Stimulated activated CD4-positive, alpha-beta T cell treated with anti-CD3 and anti-CD28 coated beads, Interleukin-4, amount 100 ng/mL, for 1 hour (primary cell): ENCODE results near the gene KCNAB2.

Experiments
- DNase-seq: peaks from one replicate; pipeline ENCODE4 v3.0.0-alpha.2; 2020

The KCNAB2 gene

GRCh38 chr1:6084781-6085495 lies 39.2 kb downstream of the KCNAB2 start:
- no peak for DNase-seq

- no peak for DNase-seq
These were observed 40.0 kb downstream of the KCNAB2 start for GRCh38 chr1:6085666-6086065.

DNA sequence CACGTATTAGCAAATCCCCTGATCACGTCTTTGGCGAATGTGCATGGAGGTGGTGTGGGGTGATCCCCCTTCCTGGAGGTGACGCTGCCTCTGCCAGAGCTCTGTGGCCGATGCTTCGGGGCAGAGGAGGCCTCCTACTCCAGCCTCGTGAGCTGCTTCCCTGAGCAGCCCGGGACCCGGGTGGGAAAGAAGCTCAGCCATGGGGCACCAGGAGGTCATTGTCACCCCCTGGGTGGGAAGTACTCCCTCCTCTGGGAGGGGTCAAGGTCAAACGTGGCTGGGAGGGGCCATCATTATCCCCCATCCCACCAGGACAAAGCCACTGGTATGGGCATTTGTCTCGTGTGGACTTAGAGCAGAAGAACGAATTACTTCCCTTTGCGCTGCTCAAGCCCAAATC lies 40.7 kb downstream of the KCNAB2 start:
- no peak for DNase-seq

GRCh38 chr1:6086762-6087376 lies 41.2 kb downstream of the KCNAB2 start:
- DNase-seq: no peak

DNA sequence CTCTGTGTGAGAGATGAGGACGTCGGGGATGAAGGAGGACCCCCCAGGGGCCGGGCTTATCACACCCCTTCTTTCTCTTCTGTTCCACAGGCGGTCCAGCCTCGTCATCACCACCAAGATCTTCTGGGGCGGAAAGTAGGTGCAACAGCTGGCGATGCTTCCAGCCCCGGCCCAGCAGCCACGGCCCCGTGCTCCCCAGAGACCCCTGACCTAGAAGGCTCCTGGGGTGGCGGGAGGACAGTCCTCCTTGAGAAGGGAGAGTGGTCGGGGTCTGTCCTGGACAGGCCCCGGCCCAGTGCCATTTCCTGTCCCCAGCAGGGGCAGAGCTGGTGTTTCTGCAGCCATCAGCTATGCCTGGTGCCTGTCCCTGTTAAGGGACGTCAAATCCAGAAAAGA lies 41.7 kb downstream of the KCNAB2 start:
- DNase-seq: no peak

GRCh38 chr1:6087958-6088357 lies 42.3 kb downstream of the KCNAB2 start:
- no peak for DNase-seq

DNA sequence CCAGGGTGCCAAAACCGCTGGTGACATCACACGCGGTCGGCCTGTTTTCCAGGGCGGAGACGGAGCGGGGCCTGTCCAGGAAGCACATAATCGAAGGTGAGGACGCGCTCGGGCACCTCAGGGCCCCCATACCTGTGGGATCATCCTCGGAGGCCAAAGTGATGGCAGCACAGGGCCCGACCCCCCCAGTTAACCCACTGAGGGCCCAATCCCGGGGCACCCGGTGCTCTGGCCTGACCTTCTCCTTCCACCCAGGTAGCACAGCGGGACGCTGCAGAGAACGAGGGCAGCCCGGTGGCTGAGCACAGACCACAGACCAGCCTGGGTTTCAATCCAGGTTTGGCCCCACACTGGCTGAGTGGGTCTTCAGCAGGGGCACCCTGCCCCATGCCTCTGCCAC lies 43.3 kb downstream of the KCNAB2 start:
- no peak for DNase-seq

DNA sequence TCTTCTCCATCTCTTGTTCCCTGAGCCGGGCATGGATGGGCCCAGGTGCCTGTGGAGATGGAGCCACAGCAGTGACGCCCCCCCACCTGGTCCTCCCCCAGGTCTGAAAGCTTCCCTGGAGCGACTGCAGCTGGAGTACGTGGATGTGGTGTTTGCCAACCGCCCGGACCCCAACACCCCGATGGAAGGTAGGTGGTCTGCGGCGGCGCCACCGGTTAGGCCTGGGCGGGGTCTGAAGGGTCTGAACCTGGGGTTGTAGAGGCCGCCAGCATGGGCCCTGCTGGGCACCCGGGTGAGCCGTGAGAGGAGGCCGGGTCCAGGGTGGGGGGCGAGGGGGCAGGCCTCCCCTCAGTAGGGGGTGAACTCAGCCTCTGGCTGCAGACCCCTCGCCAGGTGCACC lies 44.6 kb downstream of the KCNAB2 start:
- no peak for DNase-seq

DNA sequence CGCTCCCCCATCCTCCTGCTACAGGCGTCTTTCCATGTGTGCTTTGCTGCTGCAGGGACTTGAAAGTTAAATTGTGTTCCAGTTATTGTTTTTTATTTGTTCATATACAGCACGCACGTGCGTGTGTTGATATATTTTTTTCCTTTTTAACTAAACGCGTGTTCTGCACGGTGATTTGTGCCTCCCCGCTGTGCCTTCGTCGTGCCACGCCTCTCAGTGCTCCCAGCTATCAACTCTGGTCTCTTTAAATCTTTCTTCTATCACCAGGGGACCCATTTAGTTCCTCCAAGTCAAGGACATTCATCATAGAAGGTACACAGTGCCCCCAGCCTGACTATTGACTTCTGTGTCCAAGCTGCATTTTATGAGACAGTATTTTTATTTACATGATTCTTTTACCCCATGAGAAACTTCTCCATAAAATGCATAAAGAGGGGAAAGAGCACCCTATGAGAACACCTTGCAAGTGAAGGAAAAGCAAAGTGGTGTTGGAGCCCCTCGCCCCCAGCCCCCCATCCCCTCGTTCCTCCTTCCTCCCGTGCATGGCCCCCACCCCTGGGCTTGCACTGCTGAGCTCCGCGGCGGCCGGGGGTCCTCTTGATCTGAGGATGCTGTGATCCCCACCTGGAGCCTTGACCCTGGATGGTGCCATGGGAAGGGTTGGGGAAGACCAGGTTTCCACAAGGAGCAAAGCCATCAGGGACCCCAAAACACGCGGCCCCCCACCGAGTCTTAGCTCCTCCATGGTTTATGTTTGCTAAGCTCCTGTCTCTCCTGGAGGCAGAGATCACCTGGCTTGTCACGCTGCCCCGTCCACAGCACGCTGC lies 45.5 kb downstream of the KCNAB2 start:
- no peak for DNase-seq

- no peak for DNase-seq
These were observed 46.1 kb downstream of the KCNAB2 start for GRCh38 chr1:6091823-6092109.

DNA sequence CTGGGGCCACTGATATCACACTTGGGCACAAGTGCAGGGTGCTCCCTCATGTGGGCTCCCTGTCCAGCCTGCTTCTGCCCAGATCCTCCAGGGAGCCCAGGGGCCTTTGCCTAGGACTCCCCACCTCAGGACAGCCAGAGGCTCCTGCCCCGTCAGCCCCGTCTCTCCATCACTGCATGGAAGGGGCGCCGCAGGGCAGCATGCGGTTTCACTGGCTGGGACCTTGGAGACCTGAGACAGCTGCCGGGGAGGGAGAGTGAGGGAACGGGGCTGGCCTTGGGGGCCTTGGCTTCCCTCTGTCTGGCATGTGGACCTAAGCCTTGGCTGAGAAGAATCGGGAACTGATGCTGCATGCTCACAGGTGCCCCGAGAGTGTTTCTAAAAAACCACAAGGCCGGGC lies 46.5 kb downstream of the KCNAB2 start:
- no peak for DNase-seq

DNA sequence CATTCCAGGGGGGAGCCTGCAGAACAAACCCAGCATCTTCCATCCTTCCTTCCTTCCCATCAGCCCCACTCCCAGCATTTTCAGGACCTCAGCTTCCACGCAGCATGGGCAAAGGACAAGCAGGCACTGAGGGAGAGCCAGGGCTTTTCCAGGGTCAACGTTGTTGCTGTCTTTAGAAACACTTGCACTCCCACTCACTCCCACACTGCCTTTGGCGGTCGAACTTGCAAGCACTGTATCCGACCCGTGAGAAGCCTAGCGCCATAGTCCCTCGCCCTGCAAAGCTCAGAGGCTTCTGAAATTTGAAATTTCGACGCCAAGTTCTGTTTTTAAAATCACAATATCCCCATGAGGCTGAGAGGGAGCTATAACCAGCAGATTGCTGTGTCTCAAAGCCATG lies 47.4 kb downstream of the KCNAB2 start:
- DNase-seq: no peak

- no peak for DNase-seq
These were observed 47.9 kb downstream of the KCNAB2 start for GRCh38 chr1:6093611-6094010.

DNA sequence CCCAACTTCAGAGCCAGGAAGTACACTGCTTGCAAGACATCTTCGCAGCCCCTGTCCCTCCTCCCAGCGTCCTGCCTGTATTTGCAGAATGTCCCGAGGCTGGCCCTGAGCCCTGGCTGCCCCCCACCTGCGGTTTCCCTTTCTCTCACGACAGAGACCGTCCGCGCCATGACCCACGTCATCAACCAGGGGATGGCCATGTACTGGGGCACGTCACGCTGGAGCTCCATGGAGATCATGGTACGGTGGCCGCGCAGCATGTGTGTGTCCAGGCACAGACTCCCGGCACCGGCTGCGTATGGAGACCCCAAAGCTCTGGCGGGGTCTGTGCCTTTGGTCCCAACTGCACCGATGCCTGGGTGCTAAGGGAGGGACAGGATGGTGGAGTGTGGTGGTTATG lies 48.6 kb downstream of the KCNAB2 start:
- no peak for DNase-seq

- no peak for DNase-seq
These were observed 49.3 kb downstream of the KCNAB2 start for GRCh38 chr1:6094801-6095505.

GRCh38 chr1:6095511-6096242 lies 50.0 kb downstream of the KCNAB2 start:
- no peak for DNase-seq

DNA sequence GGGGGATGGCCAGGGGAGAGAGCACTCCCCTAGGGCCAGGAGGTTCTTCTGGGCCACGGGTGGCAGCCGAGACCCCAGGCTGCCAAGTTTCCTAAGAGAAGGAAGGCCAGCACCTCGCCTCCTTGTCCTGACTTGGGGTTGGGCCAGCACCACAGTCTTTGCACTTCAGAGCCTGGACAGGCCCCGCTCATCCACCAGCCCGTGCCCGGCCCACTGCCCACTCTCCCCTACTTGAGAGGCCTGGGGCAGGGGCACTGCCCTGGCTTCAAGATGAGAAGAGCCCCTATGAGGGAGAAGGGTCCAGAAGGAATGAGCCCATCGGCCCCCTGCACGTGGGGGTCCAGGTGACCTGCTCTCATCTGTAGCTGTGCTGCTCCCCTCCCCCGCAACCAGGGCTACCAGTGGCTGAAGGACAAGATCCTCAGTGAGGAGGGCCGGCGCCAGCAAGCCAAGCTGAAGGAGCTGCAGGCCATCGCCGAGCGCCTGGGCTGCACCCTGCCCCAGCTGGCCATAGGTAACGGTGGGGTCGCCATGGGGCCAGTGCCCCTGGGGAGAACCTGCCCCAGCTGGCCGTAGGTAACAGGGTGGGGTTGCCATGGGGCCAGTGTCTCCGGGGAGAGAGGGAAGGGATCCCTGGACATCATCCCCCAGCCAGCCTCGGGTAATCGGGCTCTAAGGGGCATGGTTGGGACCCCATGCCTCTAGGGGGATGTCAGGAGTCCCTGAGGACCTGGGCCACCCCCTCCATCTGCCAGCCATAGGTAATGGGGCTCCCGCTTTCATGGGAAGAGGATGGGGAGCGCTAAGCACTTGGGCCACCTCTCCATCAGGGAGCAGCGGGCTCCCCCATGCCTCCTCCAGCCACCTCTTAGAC lies 50.8 kb downstream of the KCNAB2 start:
- DNase-seq: no peak

DNA sequence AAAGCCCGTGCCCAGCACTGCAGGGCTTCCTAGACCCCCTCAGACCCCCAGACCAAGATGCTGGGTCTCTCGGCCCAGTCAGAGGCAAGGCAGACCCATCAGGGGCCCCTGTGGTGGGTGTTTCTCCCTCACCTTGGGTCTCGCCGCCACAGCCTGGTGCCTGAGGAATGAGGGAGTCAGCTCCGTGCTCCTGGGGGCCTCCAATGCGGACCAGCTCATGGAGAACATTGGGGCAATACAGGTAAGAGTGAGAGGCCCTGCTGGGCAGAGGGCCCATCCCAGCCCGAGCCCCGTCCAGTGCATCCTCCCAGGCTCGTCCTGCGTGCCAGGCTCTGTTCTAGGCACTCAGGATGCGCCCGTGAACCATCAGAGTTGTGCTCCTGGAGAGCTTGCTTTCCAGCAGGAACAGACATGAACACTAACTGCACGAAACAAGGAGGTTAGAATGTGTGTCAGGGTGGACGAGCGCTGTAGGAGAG lies 51.5 kb downstream of the KCNAB2 start:
- no peak for DNase-seq

GRCh38 chr1:6097824-6098223 lies 52.1 kb downstream of the KCNAB2 start:
- no peak for DNase-seq

DNA sequence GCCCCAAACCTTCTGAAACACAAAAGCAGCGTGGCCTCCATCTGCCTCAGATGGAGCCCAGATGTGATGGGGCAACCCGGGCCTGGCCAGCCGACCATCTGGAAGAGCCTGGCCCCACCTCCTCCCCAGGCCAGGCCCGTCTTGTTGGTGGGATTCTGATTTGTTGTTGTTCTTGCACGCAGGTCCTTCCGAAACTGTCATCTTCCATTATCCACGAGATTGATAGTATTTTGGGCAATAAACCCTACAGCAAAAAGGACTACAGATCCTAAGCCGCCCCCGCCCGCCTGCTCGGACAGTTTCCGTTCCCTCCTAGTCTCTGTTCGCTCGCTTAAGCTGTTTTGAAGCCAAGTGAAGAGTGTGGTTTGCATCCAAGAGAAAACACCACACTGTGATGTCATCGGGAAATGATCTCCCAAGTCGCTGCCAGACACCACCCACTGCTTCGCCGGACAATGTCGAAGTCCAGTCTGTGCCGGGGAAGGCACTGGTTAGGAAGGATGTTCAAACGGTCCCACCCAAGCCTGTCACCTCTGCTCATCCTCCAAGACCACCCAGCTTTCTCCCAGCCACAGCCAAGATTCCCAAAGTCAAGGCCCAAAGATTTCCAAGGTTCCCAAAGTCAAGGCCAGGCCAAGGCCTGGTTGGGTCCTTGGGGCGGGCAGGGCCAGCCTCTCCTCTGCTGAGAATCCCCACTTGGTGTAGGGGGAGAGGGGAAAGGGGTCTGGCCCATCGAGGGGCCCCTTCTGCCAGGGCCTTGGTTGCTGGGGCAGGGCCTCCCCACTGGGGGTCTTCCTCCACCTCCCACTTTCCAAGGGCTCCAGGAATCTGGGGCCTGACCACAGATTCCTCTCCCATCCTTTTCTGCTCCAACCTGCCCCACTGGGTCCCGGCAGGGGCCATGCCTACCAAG lies 52.9 kb downstream of the KCNAB2 start:
- DNase-seq: no peak

DNA sequence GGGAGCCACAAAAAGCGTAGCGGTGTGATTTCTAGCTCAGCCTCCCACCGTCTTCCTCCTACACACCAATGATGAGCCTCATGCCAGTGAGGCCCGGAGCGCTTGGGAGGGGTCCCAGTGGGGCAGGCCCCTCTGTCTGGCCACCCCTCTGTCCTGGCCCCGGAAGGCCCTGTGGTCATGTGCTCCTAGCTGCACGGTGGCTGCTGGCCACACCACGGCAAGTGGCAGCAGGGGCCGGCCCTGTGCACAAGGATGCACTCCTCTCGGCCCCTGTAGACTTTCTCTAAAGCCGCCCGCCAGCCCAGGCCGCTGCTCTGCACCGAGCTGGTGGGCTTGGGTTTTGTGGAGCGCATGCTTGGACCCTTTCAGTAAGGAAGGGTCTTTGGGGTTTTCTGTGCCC lies 53.6 kb downstream of the KCNAB2 start:
- DNase-seq: no peak
